Endothelial cell of hepatic sinusoid (primary cell): Measurements from ENCODE around the gene TNIP2.
"Not testable (repeated sequence)": the region's sequence is repeated elsewhere in the genome, so short reads cannot be mapped to it uniquely, and the experiment has no call there.

ENCODE experiments used
- in situ Hi-C: cut with HindIII; loops from 2 replicates; pipeline ENCODE4 v1.10.0; 2017; ENCODE audit warnings: low sequenced_read_pairs

The TNIP2 gene

DNA sequence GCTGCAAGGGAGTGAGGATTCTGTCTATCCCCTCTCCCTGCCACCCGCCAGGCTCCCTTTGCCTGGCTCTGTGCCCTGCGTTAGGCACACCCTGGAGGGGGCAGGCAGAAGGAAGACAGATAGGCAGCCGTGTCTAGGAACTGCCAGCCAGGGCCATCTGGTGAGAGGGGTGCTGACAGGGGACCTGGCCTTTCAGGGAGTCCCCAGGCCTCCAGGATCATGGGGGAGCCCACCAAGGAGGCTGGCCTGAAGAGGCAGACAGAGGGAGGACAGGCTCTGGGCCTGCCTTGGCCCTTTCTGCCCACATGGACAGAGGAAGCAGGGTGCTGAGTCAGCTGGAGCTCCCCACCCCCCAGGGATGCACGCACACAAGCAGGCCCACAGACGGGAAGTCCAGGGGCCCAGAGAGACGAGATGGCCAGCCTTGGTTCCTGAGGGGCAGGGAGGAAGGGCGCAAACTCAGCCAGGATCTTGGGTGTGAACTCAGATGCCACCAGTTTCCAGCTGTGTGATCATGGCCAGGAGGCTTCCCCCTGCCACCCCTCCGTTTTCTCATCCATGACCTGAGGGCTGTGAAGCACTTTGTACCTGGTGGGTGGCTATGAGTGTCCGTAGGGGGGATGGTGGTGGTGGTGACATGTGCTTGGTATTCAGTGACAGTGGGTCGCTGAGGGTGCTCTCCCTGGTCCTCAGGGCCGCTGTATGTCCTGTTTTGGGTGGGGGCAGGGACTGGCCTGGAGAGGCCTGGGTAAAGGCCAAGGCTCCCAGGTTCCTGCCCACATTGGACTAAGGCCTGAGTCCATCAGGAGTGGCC, 38.6 kb upstream of the TNIP2 start:
- in situ Hi-C loops: no loop called here

DNA sequence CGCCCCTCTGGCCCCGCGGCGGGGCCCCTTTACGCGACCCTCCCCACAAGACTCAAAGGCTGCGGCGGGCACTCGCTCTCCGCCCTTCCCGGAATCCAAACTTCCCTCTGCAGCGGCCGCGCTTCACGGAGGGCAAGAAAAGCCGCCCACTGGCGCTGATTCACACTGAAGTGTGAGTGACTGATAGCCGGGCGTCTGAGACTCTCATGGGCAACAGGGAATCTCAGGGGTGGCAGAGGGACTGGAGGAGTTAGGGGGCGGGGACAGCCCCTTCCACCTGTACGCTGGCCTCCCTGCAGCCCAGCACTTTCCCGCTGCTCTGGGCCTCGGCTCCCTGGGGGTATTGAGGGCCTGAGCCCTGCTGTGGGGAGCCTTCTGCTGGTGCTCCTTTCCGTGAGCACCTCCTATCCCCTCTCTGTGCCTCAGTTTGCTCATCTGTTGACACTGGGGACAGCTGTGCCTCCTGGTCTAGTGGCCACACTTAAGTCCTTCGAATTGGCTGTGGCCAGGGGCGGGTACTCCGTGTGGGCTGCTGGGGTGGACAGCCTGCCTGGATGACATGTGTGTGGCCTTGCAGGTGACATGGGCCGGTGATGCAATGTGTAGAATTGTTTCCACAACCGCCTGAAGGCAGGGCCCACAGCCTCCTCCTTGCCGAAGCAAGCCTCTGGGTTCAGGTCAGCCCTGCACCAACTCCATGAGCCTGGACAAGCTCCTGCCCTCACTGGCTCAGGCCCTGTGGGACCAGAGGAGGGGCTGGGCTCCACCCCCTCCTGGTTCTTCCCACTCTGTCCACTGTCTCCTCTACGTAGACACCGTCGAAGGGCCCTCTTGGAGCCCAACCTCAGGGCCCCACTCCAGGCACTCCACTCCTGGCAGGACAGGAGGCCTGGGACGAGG, 37.7 kb upstream of the TNIP2 start:
- in situ Hi-C loops: no loop called here

DNA sequence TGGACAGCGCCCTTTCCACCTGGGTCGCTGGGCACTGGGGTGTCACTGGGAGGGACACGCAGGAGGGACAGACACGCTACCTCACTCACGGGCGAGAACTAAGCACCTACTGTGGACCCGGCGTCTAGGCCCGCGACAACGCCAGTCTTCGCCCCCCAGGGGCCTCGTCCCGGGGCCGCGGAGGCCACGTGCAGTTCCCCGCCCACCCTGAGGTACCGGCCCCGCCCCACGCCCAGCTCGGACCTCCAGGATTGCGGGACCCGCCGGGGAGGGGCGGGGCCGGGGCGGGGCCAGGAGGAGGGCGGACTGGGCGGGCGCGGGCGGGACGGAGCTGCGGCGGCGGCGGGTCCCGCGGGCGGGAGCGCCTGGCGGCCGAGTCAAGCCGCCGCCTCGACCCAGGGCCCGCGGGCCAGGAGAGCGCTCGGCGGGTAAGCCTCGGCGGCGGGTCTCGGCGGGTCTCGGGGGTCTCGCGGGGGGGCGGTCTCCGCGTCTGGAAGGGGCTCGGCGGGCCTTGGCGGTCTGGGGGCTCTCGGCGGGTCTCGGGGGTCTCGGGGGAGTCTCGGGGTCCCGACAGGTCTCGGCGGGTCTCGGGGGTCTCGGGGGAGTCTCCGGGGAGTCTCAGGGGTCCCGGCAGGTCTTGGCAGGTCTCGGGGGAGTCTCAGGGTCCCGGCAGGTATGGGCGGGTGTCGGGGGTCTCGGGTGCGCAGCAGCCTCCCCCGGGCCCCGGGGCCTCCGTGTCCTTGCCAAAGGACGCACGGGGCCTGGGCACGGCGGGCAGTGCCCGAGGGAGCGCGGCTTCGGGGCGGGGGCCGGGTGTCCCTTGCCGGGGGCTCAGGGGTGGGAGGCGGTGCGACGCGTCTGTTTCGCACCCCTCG, 36.8 kb upstream of the TNIP2 start, which contains the start of gene SH3BP2:
SH3BP2 (plus strand) TSS at position 375 of the 875 bp plus-strand sequence. CDS start 27,533 bp downstream, outside the sequence.
- in situ Hi-C loops: no loop called here

DNA sequence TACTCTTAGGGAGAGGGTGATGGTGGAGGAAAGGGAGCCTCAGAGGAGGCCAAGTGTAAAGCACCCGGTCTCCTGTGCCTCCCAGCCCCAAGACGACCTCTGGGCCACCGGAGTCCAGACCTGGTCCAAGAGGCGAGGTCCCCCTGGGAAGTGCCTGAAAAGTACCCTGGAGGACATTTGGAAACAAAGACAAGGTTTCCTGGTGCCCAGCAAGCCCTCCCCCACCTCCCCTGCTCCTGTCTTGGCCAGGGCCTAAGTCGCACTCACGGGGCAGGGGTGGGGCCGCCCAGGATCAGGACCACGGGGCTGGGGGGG, 36.2 kb upstream of the TNIP2 start:
- in situ Hi-C loops: no loop called here

DNA sequence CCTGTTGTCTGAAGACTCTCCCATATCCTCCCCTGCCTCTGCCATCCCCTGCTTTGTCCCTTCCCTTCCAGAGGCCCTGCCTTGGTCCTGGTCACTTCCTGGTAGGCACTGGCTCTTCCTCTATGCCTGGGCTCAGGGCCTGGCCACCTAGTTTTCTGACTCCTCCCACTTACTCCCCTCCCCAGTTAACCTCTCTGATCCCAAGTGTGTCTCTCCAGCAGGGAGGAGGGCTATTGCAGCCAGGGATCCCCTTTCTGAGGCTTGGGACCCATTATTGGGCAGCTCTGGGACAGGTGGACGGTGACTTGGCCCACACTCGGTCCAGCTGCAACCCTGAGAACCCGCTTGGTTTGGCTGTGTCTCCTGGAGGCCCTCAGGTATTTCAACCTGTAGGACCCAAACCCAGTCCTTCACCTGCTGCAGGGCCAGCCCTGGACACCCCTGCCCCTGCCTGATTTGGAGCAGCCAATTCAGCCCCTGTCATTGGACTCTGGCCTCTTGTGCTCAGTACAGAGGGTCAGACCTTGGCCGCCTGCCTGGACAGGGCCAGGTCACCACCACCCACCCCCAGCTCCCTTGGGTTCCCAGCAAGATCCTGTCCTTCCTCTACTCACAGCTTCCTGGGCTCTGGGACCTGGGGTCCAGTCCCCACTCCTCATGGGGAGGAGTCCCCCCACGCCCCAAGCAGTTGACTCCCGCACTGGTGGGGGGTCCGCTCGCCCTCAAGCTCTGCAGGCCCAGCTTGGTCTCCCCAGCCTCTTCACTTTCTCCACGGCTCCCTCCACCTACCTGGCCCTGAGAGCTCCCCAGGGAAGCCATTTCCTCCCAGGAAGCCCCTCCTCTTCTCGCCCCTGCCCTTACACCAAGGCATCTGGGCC, 35.6 kb upstream of the TNIP2 start:
- in situ Hi-C loops: no loop called here

DNA sequence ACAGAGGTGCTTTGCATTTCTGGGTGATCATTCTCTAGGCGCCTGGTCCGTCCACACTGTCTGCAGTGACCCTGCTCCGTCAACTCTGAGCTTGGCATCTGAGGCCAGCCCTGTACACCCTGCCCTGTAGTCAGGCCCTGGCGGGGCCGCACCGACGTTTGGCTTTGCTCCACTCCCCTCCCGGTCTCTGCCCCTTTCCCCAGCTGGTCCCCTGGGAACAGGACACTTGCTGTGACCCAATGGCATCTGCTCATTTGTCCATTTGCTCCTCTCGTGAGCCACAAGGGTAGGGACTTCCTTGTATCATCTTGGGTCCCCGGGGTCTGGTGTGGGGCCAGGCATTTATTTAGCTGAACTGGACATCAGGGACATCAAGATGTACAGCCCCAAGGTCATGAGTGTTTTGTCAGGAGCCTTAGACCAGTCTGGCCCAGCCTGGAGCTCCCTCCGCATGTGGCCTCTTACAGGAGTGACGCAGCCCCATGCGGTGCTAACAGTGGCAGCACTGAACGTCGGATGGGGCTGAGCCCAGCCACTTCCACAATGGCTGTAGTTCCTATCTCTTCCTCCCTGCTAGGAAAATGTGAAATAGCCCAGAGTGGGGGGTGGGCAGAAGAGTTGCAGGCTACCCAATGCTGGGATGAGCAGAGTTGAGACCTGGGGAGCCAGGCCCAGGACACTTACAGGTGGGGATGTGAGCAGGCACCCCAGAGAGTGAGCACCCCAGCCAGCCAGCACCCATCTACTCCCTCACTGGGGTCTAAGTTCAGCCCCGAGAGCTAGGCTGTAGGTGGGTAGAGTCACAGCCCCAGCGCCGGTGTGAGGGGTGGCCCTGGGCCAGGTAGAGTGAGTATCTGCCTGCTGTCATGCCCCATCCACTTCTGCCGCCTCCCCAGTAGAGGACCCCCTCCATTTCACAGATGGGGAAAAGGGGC, 34.7 kb upstream of the TNIP2 start:
- in situ Hi-C loops: no loop called here

DNA sequence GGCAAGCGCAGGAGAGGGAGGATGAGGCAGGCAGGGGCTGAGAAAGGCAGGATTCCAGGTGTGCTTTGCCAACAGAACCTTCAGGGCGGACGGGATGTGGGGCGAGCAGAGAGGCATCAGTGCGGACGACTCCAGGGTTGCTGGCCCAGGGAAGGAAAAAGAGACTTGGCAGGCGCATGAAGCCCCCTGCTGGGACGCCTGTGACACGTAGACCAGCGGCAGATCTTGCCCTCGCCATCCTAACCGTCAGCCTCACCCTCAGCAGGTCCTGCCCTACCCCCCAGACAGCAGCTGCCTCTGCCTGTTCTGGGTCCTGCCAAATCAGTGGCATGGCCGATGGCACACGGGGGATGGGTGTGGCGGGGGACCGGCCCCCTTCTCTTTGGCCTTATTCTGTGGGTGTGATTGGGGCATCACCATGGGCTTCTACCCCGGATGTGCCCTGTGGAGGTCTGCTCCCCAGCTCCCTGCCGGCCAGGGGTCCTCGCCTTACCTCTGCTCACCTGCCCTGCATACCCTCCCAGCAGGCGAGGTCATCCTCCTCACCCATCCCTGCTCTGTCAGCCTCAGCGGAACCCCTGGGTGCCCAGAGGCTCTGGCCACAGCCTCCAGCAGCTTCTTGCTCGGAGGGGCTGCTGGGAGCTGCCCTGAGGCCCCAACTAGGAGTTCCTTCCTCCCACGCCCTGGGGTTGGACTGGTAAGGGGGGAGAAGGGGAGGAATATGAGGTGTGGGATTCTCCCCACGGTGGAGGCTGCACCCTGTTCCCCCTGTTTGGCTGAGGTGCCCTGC, 33.9 kb upstream of the TNIP2 start:
- in situ Hi-C loops: no loop called here

DNA sequence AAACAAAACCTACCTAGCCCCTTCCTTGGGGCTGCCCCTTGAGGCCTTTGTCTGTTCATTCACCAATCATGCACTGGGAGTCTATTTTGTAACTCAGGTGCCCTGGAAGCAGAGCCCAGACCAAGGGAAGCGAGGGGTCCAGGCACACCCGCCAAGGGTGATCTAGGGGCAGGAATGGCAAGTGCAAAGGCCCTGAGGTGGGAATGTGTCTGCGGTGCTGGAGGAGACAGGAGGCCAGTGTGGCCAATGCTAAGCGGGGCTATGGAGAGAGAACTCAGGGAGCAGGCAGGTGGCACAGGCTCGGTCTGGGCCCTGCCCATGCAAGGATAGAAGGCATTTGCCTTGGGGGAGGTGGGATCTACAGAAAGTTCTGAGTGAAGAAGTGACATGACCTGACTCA, 33.2 kb upstream of the TNIP2 start:
- in situ Hi-C loops: no loop called here

DNA sequence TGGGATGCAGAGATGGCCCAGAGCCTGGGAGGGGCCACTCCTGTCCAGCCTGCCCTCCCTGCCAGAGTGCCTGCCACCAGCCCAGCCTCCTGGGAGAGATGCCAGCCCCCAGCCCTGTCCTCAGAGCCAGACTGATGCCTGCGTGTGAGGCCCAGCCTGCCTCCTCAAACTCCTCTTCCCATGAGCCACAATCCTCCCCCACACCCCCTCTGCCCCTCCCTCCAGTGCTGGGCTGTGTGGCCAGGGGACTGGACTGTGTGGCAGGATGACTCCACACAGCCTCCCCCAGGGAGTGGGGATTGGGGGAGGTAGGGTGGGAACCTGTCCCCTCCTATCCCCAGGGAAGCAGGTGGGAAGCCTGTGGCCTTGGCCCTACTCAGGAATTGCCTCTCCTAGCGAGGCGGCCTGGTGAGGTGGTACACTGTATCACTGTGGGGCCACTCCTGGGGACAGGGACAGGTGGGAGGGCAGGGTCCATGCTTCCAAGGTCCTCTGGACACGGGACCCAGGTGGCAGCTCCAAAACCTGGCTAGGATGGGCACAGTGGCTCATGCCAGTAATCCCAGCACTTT, 32.5 kb upstream of the TNIP2 start:
- in situ Hi-C loops: no loop called here

DNA sequence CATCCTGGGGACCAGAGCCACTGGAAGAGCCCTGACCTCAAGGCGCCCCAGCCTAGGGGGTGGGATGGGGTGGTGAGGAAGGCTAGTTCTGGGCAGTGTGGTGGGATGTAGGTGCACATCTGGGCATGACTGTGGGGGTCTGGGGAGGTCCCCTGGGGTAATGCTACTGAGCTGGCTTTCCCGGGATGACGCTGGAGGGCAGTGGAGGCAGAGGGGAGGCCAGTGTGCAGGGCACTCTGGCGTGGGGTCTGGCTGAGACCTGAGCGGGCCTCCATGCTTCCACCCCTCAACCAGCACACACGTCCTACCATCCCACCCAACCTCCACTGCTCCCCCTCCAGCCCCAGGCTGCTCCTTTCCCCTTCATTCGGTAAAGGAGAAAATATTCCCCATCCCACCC, 32.0 kb upstream of the TNIP2 start:
- in situ Hi-C loops: no loop called here

DNA sequence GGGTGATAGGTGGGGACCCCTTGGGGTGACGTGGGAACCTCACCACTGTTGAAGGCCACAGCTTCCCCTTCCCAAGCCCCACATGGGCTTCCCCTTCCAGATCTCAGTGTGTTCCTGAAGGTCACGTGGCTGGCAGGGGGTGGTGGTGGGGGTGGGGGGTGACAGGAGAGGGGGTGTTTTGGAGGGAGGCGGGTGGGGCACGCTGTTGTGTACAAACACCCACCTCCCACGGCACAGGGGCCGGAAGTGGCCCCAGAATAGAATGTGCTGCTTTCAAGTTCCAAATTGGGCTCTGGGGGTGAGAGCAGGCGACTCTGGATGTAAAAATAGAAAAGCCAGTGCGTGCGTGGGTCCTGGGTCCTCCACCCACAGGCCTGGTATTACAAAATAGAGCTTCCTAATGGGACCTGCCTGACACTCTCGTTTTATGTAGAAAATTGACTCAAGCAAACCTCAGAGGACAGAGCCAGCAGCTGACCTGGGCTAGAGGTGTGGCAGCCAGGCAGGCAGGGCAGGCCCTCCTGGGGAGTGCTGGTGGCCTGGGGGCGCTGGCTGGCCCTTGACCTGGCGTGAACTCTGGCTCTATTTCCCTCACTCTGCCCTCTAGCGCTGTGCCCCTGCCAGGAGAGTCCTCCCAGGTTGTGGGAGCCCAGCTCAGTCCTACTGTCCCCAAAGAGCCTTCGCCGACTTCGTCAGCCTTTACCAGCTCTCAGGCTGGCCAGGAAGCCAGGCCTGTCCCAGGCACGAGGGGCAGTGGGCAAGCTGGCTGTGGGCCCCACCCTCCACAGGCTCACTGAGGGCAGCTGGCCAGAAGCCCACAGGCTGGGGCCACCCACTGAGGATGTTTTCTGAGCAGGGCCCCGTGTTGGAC, 31.3 kb upstream of the TNIP2 start:
- in situ Hi-C loops: no loop called here

DNA sequence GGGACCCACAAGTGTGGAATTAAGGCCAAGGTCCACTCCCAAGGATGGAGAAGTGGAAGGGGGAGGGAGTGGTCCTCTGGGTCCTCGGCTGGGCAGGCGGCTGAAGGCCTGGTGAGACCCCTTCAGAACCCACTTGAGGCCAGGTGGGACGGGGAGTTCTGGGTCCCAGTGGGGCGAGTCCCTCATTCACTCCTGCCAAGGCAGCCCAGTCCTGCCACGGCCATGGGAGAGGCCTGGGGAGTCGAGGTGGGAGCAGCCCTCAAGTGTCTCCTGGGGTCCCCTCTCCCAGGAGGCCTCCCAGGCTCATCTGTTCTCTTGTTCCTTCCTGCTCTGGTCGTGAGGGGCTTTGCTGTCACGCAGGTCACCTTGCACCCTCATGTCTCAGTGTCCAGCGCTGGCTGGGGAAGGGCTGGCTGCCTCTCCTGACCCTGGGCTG, 30.7 kb upstream of the TNIP2 start:
- in situ Hi-C loops: no loop called here

DNA sequence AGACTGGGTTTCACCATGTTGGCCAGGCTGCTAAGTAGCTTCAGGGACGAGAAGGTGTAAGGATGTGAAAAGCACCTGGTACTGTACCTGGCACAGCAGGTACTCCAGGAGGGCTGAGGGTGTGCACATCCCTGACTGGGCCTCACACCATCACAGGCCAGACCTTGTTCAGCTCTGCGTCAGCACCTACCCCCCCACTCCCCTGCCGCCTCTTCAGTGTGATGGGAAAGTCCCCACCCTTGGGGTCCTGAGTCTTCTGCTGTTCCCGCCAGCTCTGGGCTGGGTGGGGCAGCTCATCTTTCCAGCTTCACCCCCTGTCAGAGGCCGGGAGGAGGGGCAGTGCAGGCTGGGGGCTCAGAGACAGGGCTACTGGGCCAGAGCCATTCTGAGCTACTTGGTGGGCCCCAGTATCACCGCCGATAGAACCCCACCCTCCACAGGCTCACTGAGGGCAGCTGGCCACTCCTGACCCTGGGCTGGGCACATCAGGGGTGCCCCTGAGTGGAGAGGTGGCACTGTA, 30.1 kb upstream of the TNIP2 start:
- in situ Hi-C loops: no loop called here

DNA sequence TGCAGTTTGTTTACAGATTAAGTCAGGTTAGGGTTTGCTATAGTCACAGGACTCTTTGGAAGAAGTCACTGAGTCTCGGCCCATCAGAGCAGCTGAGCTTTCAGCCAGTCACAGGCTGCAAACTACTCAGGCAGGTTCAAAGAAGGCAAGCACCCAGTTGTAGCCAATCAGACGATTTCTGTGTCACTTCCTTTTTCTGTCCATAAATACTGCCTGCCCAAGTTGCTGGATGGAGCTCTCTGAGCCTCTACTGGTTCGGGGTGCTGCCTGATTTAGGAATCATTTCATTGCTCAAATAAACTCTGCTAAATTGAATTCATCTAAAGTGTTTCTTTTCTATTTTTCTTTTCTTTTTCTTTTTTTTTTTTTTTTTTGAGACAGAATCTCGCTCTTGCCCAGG, 29.5 kb upstream of the TNIP2 start:
- in situ Hi-C loops: no loop called here

DNA sequence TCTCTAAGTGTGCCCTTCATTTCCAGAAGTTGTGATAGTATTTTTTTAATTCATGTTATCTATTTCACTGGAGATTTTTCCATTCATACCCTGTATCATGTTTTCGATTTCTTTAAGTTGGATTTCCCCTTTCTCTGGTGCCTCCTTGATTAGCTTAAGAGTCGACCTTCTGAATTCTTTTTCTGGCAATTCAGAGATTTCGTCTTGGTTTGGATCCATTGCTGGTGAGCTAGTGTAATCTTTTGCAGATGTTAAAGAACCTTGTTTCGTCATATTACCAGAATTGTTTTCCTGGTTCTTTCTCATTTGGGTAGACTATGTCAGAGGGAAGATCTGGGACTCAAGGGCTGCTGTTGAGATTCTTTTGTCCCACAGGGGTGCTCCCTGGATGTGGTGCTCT, 27.7 kb upstream of the TNIP2 start:
- in situ Hi-C loops: no loop called here

DNA sequence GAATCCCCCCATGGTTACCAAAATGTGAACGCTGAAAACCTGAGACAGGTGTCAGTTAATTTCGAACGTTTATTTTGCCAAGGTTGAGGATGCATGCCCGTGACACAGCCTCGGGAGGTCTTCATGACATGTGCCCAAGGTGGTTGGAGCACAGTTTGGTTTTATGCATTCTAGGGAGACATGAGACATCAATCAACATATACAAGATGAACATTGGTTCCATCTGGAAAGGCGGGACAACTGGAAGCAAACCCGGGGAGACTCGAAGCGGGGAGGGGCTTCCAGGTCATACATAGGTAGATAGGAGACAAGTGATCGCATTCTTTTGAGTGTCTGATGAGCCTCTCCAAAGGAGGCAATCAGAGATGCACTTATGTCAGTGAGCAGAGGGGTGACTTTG, 25.8 kb upstream of the TNIP2 start:
- in situ Hi-C loops: no loop called here

DNA sequence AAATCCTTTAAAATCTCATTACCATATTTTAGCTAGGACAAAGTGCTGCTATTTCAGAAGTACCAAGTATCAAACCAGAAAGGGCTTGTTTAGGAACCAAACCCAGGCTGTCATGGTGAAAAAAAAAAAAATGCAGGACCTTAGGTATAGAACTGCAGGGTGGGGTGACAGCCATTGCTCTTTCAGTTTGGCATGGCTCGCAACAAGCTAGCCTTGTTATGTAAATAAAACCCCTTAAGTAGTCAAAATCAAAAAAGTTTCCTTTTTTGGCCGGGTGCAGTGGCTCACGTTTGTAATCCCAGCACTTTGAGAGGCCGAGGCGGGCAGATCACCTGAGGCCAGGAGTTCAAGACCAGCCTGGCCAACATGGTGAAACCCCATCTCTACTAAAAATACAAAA, 24.5 kb upstream of the TNIP2 start:
- in situ Hi-C loops: not testable (repeated sequence)
